Endothelial cell (in vitro differentiated cells): Measurements from ENCODE around the gene GHITM. TPM values are rescaled to one million over a fixed set of nuclear protein-coding genes. Genes with fewer than 3 reads are reported as not detected.

ENCODE experiments used
- DNase-seq: peaks from one replicate; pipeline ENCODE4 v3.0.0; 2021; ENCODE audit warnings: low spot score
- H3K27ac Mint-ChIP-seq: one replicate; pipeline ENCODE4 v1.8.0; 2021; ENCODE audit warnings: mixed read lengths, inconsistent platforms; ENCODE audit not compliant: unreplicated experiment
- H3K27me3 Mint-ChIP-seq: one replicate; pipeline ENCODE4 v1.8.0; 2021; ENCODE audit warnings: mild to moderate bottlenecking, moderate library complexity, mixed read lengths, inconsistent platforms; ENCODE audit not compliant: unreplicated experiment
- H3K36me3 Mint-ChIP-seq: one replicate; pipeline ENCODE4 v1.8.0; 2021; ENCODE audit warnings: mild to moderate bottlenecking, low read depth, mixed read lengths, inconsistent platforms; ENCODE audit not compliant: unreplicated experiment
- H3K4me1 Mint-ChIP-seq: one replicate; pipeline ENCODE4 v1.8.0; 2021; ENCODE audit warnings: mild to moderate bottlenecking, mixed read lengths, inconsistent platforms; ENCODE audit not compliant: unreplicated experiment
- H3K4me3 Mint-ChIP-seq: one replicate; pipeline ENCODE4 v1.8.0; 2021; ENCODE audit warnings: mild to moderate bottlenecking, mixed read lengths, inconsistent platforms; ENCODE audit not compliant: unreplicated experiment
- H3K9me3 Mint-ChIP-seq: one replicate; pipeline ENCODE4 v1.8.0; 2021; ENCODE audit warnings: mixed read lengths, inconsistent platforms; ENCODE audit not compliant: unreplicated experiment
- total RNA-seq: library from RNA; stranded (reverse); fragmentation: NEBNext Ultra II Directional; extraction: Animal tissue kit (Norgen Biotek cat#: 25700); gene quantifications from one replicate; pipeline ENCODE4 v1.2.1, GENCODE V29; 2021; ENCODE audit not compliant: unreplicated experiment
- TF ChIP-seq, protein P1 (sequence below): fragments of 200-600 bp; sonication (generic); IDR thresholded peaks from one replicate; pipeline ENCODE4 v1.5.0; 2021; ENCODE audit warnings: antibody characterized with exemption; ENCODE audit not compliant: unreplicated experiment

Gene GHITM
- total RNA-seq, 1 donor from 2014 or later, result 97.8 TPM

- Mint-ChIP-seq H3K4me1 (no peaks in the 10 kb centered on the region), H3K27ac (no peak overlapping the region), H3K36me3 (no peaks in the 10 kb centered on the region), H3K27me3 (peaks cover 16% of the 10 kb centered on the region), H3K4me3 (no peak overlapping the region), H3K9me3 (no peaks in the 10 kb centered on the region)
- TF ChIP-seq, protein P1, sequence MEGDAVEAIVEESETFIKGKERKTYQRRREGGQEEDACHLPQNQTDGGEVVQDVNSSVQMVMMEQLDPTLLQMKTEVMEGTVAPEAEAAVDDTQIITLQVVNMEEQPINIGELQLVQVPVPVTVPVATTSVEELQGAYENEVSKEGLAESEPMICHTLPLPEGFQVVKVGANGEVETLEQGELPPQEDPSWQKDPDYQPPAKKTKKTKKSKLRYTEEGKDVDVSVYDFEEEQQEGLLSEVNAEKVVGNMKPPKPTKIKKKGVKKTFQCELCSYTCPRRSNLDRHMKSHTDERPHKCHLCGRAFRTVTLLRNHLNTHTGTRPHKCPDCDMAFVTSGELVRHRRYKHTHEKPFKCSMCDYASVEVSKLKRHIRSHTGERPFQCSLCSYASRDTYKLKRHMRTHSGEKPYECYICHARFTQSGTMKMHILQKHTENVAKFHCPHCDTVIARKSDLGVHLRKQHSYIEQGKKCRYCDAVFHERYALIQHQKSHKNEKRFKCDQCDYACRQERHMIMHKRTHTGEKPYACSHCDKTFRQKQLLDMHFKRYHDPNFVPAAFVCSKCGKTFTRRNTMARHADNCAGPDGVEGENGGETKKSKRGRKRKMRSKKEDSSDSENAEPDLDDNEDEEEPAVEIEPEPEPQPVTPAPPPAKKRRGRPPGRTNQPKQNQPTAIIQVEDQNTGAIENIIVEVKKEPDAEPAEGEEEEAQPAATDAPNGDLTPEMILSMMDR, result no peak
- no peak for DNase-seq
Observed at GRCh38 chr10:84193327-84193726, 54.0 kb downstream of the GHITM start.

DNA sequence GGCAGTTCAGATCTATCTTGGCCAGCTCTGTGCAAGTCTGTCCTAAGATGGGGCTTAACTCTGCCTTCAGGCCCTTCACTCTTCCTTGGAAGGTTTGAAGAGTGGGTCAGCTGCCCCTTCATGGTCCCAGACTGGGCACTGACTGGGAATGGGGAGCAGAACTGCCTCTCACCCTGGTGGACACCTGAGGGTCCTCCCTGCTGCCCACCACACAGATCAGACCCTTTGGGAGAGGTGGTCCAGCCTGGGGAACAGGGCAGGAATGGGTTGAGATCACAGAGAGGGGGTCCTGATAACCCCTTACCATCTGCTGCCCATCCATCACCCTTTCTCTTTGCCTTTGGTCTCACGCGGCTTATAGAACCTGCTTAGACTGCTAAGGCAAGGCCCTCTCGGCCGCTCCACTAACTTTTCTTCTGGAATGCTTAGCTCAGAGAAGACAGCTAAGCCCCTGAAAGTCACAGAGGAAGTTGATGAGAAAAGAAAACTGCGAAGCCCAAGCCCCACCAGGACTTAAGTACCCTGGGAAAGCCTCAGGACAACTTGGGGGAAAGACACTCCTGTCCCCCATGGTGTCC is 54.6 kb downstream of the GHITM start:
- peaks cover 20% of the 10 kb centered on the region for H3K27me3 Mint-ChIP-seq
- DNase-seq, result no peak
- H3K9me3 Mint-ChIP-seq, result no peaks in the 10 kb centered on the region
- no peaks in the 10 kb centered on the region for H3K36me3 Mint-ChIP-seq
- TF ChIP-seq, protein P1, result no peak
- H3K27ac Mint-ChIP-seq, result no peak overlapping the region
- no peaks in the 10 kb centered on the region for H3K4me1 Mint-ChIP-seq
- no peak overlapping the region for H3K4me3 Mint-ChIP-seq

- no peak within 1 kb of the TSS for H3K4me3 Mint-ChIP-seq
- no peaks in the 10 kb centered on the region for H3K36me3 Mint-ChIP-seq
- no peak within 1 kb of the TSS for H3K27ac Mint-ChIP-seq
- H3K9me3 Mint-ChIP-seq, result no peaks in the 10 kb centered on the region
- H3K27me3 Mint-ChIP-seq, result peaks cover 19% of the 10 kb centered on the region
- peak; percentile 38 for DNase-seq
- TF ChIP-seq, protein P1, result no peak
- no peaks in the 10 kb centered on the region for H3K4me1 Mint-ChIP-seq
Observed at GRCh38 chr10:84194424-84195043, 55.2 kb downstream of the GHITM start, which contains the start of gene CDHR1. TSS of gene CDHR1 (plus strand) at chr10:84194537. CDS start at chr10:84194761, 224 bp downstream.

GRCh38 chr10:84195044-84195830 is 55.9 kb downstream of the GHITM start:
- Mint-ChIP-seq H3K27ac (no peak overlapping the region), H3K4me1 (no peaks in the 10 kb centered on the region), H3K27me3 (peaks cover 19% of the 10 kb centered on the region), H3K36me3 (no peaks in the 10 kb centered on the region), H3K4me3 (no peak overlapping the region), H3K9me3 (no peaks in the 10 kb centered on the region)
- DNase-seq, result no peak
- TF ChIP-seq, protein P1, result no peak
